GM19238 (cell line): Measurements from ENCODE around the gene CRB2.
"Not testable (repeated sequence)": the region's sequence is repeated elsewhere in the genome, so short reads cannot be mapped to it uniquely, and the experiment has no call there.

Experiments used
- DNase-seq: peaks from one replicate; pipeline ENCODE4 v3.0.0; 2011; ENCODE audit warnings: low spot score; ENCODE audit not compliant: insufficient read length

CRB2 gene

GRCh38 chr9:123378956-123379660, 23.1 kb downstream of the CRB2 start:
- no peak for DNase-seq

GRCh38 chr9:123380852-123381705, 25.1 kb downstream of the CRB2 start:
- no peak for DNase-seq

GRCh38 chr9:123382653-123383511, 26.9 kb downstream of the CRB2 start:
- DNase-seq = no peak

GRCh38 chr9:123383512-123384170, 27.6 kb downstream of the CRB2 start:
- no peak for DNase-seq

GRCh38 chr9:123387686-123388085, 31.7 kb downstream of the CRB2 start:
- DNase-seq = no peak

GRCh38 chr9:123389070-123389469, 33.1 kb downstream of the CRB2 start:
- DNase-seq = no peak

- no peak for DNase-seq
Observed at GRCh38 chr9:123389698-123390097, 33.7 kb downstream of the CRB2 start.

GRCh38 chr9:123390337-123391135, 34.5 kb downstream of the CRB2 start:
- no peak for DNase-seq

GRCh38 chr9:123391233-123391632, 35.2 kb downstream of the CRB2 start:
- no peak for DNase-seq

GRCh38 chr9:123391946-123392345, 35.9 kb downstream of the CRB2 start:
- no peak for DNase-seq

- no peak for DNase-seq
Observed at GRCh38 chr9:123392802-123393201, 36.8 kb downstream of the CRB2 start.

GRCh38 chr9:123394291-123395235, 38.6 kb downstream of the CRB2 start:
- no peak for DNase-seq

GRCh38 chr9:123395276-123395688, 39.3 kb downstream of the CRB2 start:
- DNase-seq = no peak

- no peak for DNase-seq
Observed at GRCh38 chr9:123395689-123396511, 39.9 kb downstream of the CRB2 start.

GRCh38 chr9:123397975-123398374, 42.0 kb downstream of the CRB2 start:
- no peak for DNase-seq

- DNase-seq = not testable (repeated sequence)
Observed at GRCh38 chr9:123398938-123399337, 42.9 kb downstream of the CRB2 start.

- no peak for DNase-seq
Observed at GRCh38 chr9:123399803-123400378, 43.9 kb downstream of the CRB2 start.

GRCh38 chr9:123400926-123401503, 45.0 kb downstream of the CRB2 start:
- DNase-seq = no peak
